ENCODE data around the gene WDR45B.
"Not testable (repeated sequence)": the region's sequence is repeated elsewhere in the genome, so short reads cannot be mapped to it uniquely, and the experiment has no call there.

Gene WDR45B

DNA sequence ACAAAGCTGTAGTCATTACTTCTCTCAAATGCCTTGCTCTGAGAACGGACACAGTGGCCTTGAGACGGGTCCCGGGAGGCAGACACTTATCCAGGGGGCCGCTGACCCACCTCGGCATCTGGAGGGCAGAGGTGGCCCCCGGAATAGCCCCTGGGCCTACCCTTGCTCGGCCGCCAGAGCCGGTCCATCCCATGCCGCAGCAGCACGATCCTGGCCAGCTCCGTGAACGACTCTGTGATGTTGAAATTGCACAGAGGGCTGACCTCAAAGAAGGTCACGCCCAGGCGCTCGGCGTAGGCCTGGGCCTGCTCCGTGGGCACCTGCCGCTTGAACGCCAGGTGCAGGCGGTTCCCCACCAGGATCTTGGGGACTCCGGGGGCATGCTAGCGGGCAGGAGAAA, 10.1 kb upstream of the WDR45B start:
- Mint-ChIP-seq H3K9me3 (peaks cover 22% of the 10 kb centered on the region), H3K36me3 (ENCODE audit: low read depth) (peaks cover 31% of the 10 kb centered on the region), H3K27ac (no peak overlapping the region), H3K4me1 (peaks cover 27% of the 10 kb centered on the region), H3K27me3 (ENCODE audit: low read depth, poor library complexity) (peaks cover 12% of the 10 kb centered on the region), H3K4me3 (no peak overlapping the region)
- no peak for DNase-seq
- TF ChIP-seq, protein P1, sequence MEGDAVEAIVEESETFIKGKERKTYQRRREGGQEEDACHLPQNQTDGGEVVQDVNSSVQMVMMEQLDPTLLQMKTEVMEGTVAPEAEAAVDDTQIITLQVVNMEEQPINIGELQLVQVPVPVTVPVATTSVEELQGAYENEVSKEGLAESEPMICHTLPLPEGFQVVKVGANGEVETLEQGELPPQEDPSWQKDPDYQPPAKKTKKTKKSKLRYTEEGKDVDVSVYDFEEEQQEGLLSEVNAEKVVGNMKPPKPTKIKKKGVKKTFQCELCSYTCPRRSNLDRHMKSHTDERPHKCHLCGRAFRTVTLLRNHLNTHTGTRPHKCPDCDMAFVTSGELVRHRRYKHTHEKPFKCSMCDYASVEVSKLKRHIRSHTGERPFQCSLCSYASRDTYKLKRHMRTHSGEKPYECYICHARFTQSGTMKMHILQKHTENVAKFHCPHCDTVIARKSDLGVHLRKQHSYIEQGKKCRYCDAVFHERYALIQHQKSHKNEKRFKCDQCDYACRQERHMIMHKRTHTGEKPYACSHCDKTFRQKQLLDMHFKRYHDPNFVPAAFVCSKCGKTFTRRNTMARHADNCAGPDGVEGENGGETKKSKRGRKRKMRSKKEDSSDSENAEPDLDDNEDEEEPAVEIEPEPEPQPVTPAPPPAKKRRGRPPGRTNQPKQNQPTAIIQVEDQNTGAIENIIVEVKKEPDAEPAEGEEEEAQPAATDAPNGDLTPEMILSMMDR (IDR thresholded peaks at IDR 0.05) = no peak

DNA sequence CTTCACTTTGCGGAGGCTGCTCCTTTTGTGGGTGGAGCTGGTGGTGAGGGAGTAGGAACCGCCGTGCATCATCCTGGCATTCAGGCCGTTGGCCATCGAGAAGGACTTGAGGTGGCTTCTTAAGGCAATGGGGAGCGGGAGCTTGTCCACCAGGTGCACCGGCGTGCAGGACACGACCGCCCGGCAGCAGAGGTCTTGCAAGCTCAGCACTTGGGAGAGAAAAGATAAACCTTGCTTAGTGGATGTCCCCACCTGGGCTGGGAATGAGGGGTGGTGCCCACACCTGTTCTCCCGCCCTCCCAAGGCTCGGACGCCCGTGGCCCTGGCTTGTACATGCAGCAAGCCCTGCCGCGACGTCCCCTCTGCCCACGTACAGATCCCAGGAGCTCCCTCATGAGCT, 9.7 kb upstream of the WDR45B start:
- peaks cover 15% of the 10 kb centered on the region for H3K27me3 Mint-ChIP-seq (ENCODE audit: low read depth, poor library complexity)
- peaks cover 31% of the 10 kb centered on the region for H3K36me3 Mint-ChIP-seq (ENCODE audit: low read depth)
- H3K4me3 Mint-ChIP-seq = no peak overlapping the region
- DNase-seq = no peak
- TF ChIP-seq, protein P1 (IDR thresholded peaks at IDR 0.05) = no peak
- no peak overlapping the region for H3K27ac Mint-ChIP-seq
- H3K9me3 Mint-ChIP-seq = peaks cover 22% of the 10 kb centered on the region
- peaks cover 27% of the 10 kb centered on the region for H3K4me1 Mint-ChIP-seq

DNA sequence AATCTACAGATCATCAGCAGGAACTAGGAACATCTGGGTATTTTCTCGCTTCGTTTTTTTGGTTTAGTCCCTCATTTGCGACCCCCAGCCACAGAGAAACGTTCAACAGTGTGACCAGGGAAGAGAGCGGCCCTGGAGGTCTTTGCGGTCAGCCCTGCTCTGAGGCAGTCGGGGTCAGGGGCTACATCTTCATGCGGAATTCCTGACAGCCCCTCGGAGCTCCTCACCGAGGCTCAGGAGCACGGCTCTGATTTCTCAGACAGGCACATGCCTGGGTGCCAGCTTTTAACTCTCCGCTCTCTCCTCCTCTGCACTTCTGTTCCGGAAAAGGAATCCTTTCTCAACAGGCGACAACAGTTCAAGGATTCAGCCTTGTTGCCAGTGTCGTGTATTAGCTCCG, 8.0 kb upstream of the WDR45B start:
- H3K27me3 Mint-ChIP-seq (ENCODE audit: low read depth, poor library complexity) = peaks cover 19% of the 10 kb centered on the region
- no peak for DNase-seq
- H3K36me3 Mint-ChIP-seq (ENCODE audit: low read depth) = peaks cover 30% of the 10 kb centered on the region
- TF ChIP-seq, protein P1 (IDR thresholded peaks at IDR 0.05) = no peak
- H3K9me3 Mint-ChIP-seq = peaks cover 21% of the 10 kb centered on the region
- H3K4me3 Mint-ChIP-seq = no peak overlapping the region
- H3K27ac Mint-ChIP-seq = no peak overlapping the region
- peaks cover 25% of the 10 kb centered on the region for H3K4me1 Mint-ChIP-seq

DNA sequence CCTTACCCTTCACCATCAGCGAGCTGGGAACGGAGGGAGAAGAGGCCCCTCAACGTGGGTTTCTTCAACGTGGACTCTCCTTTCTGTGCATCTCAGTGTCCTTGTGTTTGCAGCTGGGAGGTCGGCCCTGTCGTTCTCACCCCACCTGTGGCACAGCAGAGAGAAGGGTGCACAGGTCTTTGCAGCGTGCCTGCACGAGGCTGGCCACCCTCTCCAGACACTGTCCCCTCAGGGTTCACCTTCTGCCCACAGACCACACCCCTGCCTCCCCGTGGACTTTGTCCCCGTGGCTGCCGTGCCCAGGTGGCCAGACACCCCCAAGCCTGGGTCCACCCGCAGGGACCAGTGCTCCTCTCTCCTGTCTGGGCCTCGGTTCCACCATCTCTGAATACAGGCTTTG, 7.3 kb upstream of the WDR45B start:
- peaks cover 24% of the 10 kb centered on the region for H3K36me3 Mint-ChIP-seq (ENCODE audit: low read depth)
- H3K9me3 Mint-ChIP-seq = peaks cover 14% of the 10 kb centered on the region
- DNase-seq = no peak
- no peak overlapping the region for H3K27ac Mint-ChIP-seq
- H3K27me3 Mint-ChIP-seq (ENCODE audit: low read depth, poor library complexity) = peaks cover 21% of the 10 kb centered on the region
- H3K4me3 Mint-ChIP-seq = no peak overlapping the region
- TF ChIP-seq, protein P1 (IDR thresholded peaks at IDR 0.05) = no peak
- H3K4me1 Mint-ChIP-seq = peaks cover 22% of the 10 kb centered on the region

DNA sequence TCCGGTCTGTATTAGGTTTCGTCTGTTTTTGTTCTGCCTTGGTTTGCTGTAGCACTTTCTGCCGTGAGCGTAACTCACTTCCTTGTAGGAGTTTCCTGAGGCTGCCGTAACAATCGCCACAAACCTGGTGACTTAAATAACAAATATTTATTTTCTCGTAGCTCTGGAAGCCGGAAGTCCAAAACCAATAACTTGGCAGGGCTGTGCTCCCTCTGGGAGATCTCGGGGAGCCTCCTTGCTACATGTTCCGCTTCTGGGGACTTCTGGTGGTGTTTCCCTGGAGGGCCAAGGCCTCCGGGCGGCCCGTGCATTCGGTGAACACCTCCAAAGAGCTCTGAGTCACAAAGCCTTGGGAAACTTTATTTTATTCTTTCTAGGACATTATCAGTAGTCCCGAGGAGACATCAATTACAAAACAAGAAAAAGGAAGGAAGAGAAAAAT, 6.8 kb upstream of the WDR45B start:
- peaks cover 23% of the 10 kb centered on the region for H3K36me3 Mint-ChIP-seq (ENCODE audit: low read depth)
- peak overlapping the region; percentile 90 for H3K27ac Mint-ChIP-seq
- peaks cover 22% of the 10 kb centered on the region for H3K4me1 Mint-ChIP-seq
- H3K27me3 Mint-ChIP-seq (ENCODE audit: low read depth, poor library complexity) = peaks cover 25% of the 10 kb centered on the region
- TF ChIP-seq, protein P1 (IDR thresholded peaks at IDR 0.05) = no peak
- H3K9me3 Mint-ChIP-seq = peaks cover 12% of the 10 kb centered on the region
- no peak for DNase-seq
- no peak overlapping the region for H3K4me3 Mint-ChIP-seq

DNA sequence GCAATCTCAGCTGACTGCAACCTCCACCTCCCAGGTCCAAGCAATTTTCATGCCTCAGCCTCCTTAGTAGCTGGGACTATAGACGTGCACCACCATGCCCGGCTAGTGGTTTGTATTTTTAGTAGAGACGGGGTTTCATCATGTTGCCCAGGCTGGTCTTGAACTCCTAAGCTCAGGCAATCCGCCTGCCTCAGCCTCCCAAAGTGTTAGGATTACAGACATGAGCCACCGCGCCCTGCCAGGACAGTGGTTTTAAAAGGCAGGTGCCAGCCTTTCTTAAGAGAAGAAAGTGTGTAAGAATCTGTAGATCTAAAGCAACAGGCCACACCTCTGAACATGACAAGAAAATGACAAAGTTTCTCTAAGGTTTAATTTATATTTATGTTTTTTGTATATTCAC, 6.4 kb upstream of the WDR45B start:
- DNase-seq, H3K4me3 Mint-ChIP-seq, H3K9me3 Mint-ChIP-seq: not testable (repeated sequence)
- Mint-ChIP-seq H3K36me3 (ENCODE audit: low read depth) (peaks cover 18% of the 10 kb centered on the region), H3K27ac (peak overlapping the region; percentile 90), H3K27me3 (ENCODE audit: low read depth, poor library complexity) (peaks cover 23% of the 10 kb centered on the region), H3K4me1 (peaks cover 27% of the 10 kb centered on the region)
